ENCODE data around the gene NCKAP5.

NCKAP5 gene

GRCh38 chr2:133194777-133195335 lies 373.4 kb downstream of the NCKAP5 start:
- ChIA-PET CTCF (no interaction called here), POLR2A (no interaction called here)
- TF ChIP-seq NFRKB (IDR thresholded peaks at IDR 0.05) (no peak), HDGF (IDR thresholded peaks at IDR 0.05; ENCODE audit: borderline replicate concordance) (no peak), CTBP1 (IDR thresholded peaks at IDR 0.05; ENCODE audit: borderline replicate concordance) (no peak), LEF1 (IDR thresholded peaks at IDR 0.05; ENCODE audit: borderline replicate concordance) (no peak), SP1 (IDR thresholded peaks at IDR 0.05) (no peak), BHLHE40 (IDR thresholded peaks at IDR 0.05; ENCODE audit: borderline replicate concordance) (no peak), PKNOX1 (IDR thresholded peaks at IDR 0.05) (no peak), ARNT (IDR thresholded peaks at IDR 0.05) (no peak), TARDBP (IDR thresholded peaks at IDR 0.05) (no peak), ZNF384 (IDR thresholded peaks at IDR 0.05) (no peak), FOXM1 (IDR thresholded peaks at IDR 0.05; ENCODE audit: borderline replicate concordance) (no peak), L3MBTL2 (conservative IDR thresholded peaks at IDR 0.05) (no peak)
- DNase-seq (ENCODE audit: extremely low spot score): no peak

GRCh38 chr2:133194362-133194655 lies 374.0 kb downstream of the NCKAP5 start:
- no peak for DNase-seq (ENCODE audit: extremely low spot score)
- ChIA-PET CTCF (no interaction called here), POLR2A (no interaction called here)
- no peak for TF ChIP-seq TARDBP (IDR thresholded peaks at IDR 0.05)
- TF ChIP-seq FOXA1 (IDR thresholded peaks at IDR 0.05): no peak
- TF ChIP-seq CTBP1 (IDR thresholded peaks at IDR 0.05; ENCODE audit: borderline replicate concordance): no peak
- TF ChIP-seq LEF1 (IDR thresholded peaks at IDR 0.05; ENCODE audit: borderline replicate concordance): no peak
- TF ChIP-seq FOXM1 (IDR thresholded peaks at IDR 0.05; ENCODE audit: borderline replicate concordance): no peak
- TF ChIP-seq SP1 (IDR thresholded peaks at IDR 0.05): no peak
- no peak for TF ChIP-seq ARNT (IDR thresholded peaks at IDR 0.05)

GRCh38 chr2:133193544-133194361 lies 374.5 kb downstream of the NCKAP5 start:
- ChIA-PET CTCF (interaction anchor here (0.6 kb wide), 1 partner anchor 13 kb away, joined by 3 read pairs; no protein-coding TSS in a partner anchor), POLR2A (no interaction called here)
- DNase-seq (ENCODE audit: extremely low spot score): no peak
- TF ChIP-seq SP1 (IDR thresholded peaks at IDR 0.05) (no peak), LEF1 (IDR thresholded peaks at IDR 0.05; ENCODE audit: borderline replicate concordance) (no peak), CTBP1 (IDR thresholded peaks at IDR 0.05; ENCODE audit: borderline replicate concordance) (no peak), ELF4 (IDR thresholded peaks at IDR 0.05) (no peak), FOXK2 (IDR thresholded peaks at IDR 0.05) (no peak), ARNT (IDR thresholded peaks at IDR 0.05) (no peak), ZNF384 (IDR thresholded peaks at IDR 0.05) (no peak), L3MBTL2 (conservative IDR thresholded peaks at IDR 0.05) (no peak), NFRKB (IDR thresholded peaks at IDR 0.05) (no peak), BHLHE40 (IDR thresholded peaks at IDR 0.05; ENCODE audit: borderline replicate concordance) (no peak), FOXM1 (IDR thresholded peaks at IDR 0.05; ENCODE audit: borderline replicate concordance) (no peak), HDGF (IDR thresholded peaks at IDR 0.05; ENCODE audit: borderline replicate concordance) (no peak), FOXA1 (IDR thresholded peaks at IDR 0.05) (no peak), TARDBP (IDR thresholded peaks at IDR 0.05) (no peak), SUZ12 (IDR thresholded peaks at IDR 0.05) (no peak), PKNOX1 (IDR thresholded peaks at IDR 0.05) (no peak)

- TF ChIP-seq PKNOX1 (IDR thresholded peaks at IDR 0.05) (no peak), CTBP1 (IDR thresholded peaks at IDR 0.05; ENCODE audit: borderline replicate concordance) (no peak), FOXK2 (IDR thresholded peaks at IDR 0.05) (no peak), ELF4 (IDR thresholded peaks at IDR 0.05) (no peak), TARDBP (IDR thresholded peaks at IDR 0.05) (no peak), NFRKB (IDR thresholded peaks at IDR 0.05) (no peak), HDGF (IDR thresholded peaks at IDR 0.05; ENCODE audit: borderline replicate concordance) (no peak), LEF1 (IDR thresholded peaks at IDR 0.05; ENCODE audit: borderline replicate concordance) (no peak), SUZ12 (IDR thresholded peaks at IDR 0.05) (no peak), ARNT (IDR thresholded peaks at IDR 0.05) (no peak), FOXM1 (IDR thresholded peaks at IDR 0.05; ENCODE audit: borderline replicate concordance) (no peak), SP1 (IDR thresholded peaks at IDR 0.05) (no peak), BHLHE40 (IDR thresholded peaks at IDR 0.05; ENCODE audit: borderline replicate concordance) (no peak), L3MBTL2 (conservative IDR thresholded peaks at IDR 0.05) (no peak), ZNF384 (IDR thresholded peaks at IDR 0.05) (no peak), FOXA1 (IDR thresholded peaks at IDR 0.05) (no peak)
- CTCF ChIA-PET: interaction anchor here (0.7 kb wide), 1 partner anchor 15 kb away, joined by 3 read pairs; no protein-coding TSS in a partner anchor
- DNase-seq (ENCODE audit: extremely low spot score): no peak
- POLR2A ChIA-PET: no interaction called here
Observed at GRCh38 chr2:133192028-133192427, 376.2 kb downstream of the NCKAP5 start.

GRCh38 chr2:133177196-133177595 lies 391.1 kb downstream of the NCKAP5 start:
- TF ChIP-seq ARNT (IDR thresholded peaks at IDR 0.05) (no peak), NFRKB (IDR thresholded peaks at IDR 0.05) (no peak), HDGF (IDR thresholded peaks at IDR 0.05; ENCODE audit: borderline replicate concordance) (no peak), FOXK2 (IDR thresholded peaks at IDR 0.05) (no peak), TARDBP (IDR thresholded peaks at IDR 0.05) (no peak), ELF4 (IDR thresholded peaks at IDR 0.05) (no peak), L3MBTL2 (conservative IDR thresholded peaks at IDR 0.05) (no peak), ZNF384 (IDR thresholded peaks at IDR 0.05) (no peak), CTBP1 (IDR thresholded peaks at IDR 0.05; ENCODE audit: borderline replicate concordance) (no peak), LEF1 (IDR thresholded peaks at IDR 0.05; ENCODE audit: borderline replicate concordance) (no peak), PKNOX1 (IDR thresholded peaks at IDR 0.05) (no peak), BHLHE40 (IDR thresholded peaks at IDR 0.05; ENCODE audit: borderline replicate concordance) (no peak), SP1 (IDR thresholded peaks at IDR 0.05) (no peak), FOXM1 (IDR thresholded peaks at IDR 0.05; ENCODE audit: borderline replicate concordance) (no peak), SUZ12 (IDR thresholded peaks at IDR 0.05) (no peak)
- DNase-seq (ENCODE audit: extremely low spot score): no peak
- ChIA-PET POLR2A (no interaction called here), CTCF (interaction anchor here (0.7 to 0.8 kb wide), 2 partner anchors 12 to 600 kb away, joined by 3 read pairs; no protein-coding TSS in a partner anchor)

Data from HEK293T (cell line).